Fibroblast of the aortic adventitia (primary cell): ENCODE measurements around the gene GPC5. TPM values are rescaled to one million over a fixed set of nuclear protein-coding genes. Genes with fewer than 3 reads are reported as not detected.

Source experiments
- DNase-seq: peaks from one replicate; pipeline ENCODE4 v3.0.0-alpha.2; 2010; ENCODE audit warnings: low read depth
- H3K4me3 ChIP-seq: 2 replicates; pipeline ENCODE4 v1.5.1; 2011; ENCODE audit warnings: low read depth, mild to moderate bottlenecking, control low read depth, low read length, moderate library complexity
- CTCF ChIP-seq: IDR thresholded peaks from 2 replicates; pipeline ENCODE4 v1.5.1; 2011; ENCODE audit warnings: mild to moderate bottlenecking, low read length, control low read depth, inconsistent platforms; ENCODE audit not compliant: insufficient read depth
- total RNA-seq: library from RNA; depleted of rRNA; stranded (reverse); fragments of >200 nt; gene quantifications from 2 replicates; pipeline ENCODE4 v1.2.3, GENCODE V29; 2012; ENCODE audit warnings: low replicate concordance

GPC5 gene
- total RNA-seq, 1 donor, result 0.18 TPM

- no peak for TF ChIP-seq CTCF
- DNase-seq, result no peak
- H3K4me3 ChIP-seq, result no peak overlapping the region
These were observed 956.2 kb downstream of the GPC5 start for GRCh38 chr13:92354583-92354982.

- H3K4me3 ChIP-seq, result no peak overlapping the region
- peak; percentile 38 for DNase-seq
- peak; percentile 55 for TF ChIP-seq CTCF
These were observed 956.8 kb downstream of the GPC5 start for GRCh38 chr13:92355213-92355612.

GRCh38 chr13:92362717-92363116, 964.3 kb downstream of the GPC5 start:
- peak; percentile 7 for DNase-seq
- no peak for TF ChIP-seq CTCF
- no peak overlapping the region for H3K4me3 ChIP-seq

GRCh38 chr13:92365904-92366303, 967.5 kb downstream of the GPC5 start:
- no peak for TF ChIP-seq CTCF

GRCh38 chr13:92377396-92377795, 979.0 kb downstream of the GPC5 start:
- no peak for TF ChIP-seq CTCF
- H3K4me3 ChIP-seq, result no peak overlapping the region
- DNase-seq, result no peak

More at GRCh38 chr13:92365904-92366303, 967.5 kb downstream of the GPC5 start:
- no peak overlapping the region for H3K4me3 ChIP-seq
- no peak for DNase-seq

GRCh38 chr13:92379371-92379770, 981.0 kb downstream of the GPC5 start:
- no peak overlapping the region for H3K4me3 ChIP-seq
- DNase-seq, result no peak
- no peak for TF ChIP-seq CTCF

GRCh38 chr13:92384410-92384809, 986.0 kb downstream of the GPC5 start:
- no peak for DNase-seq
- no peak for TF ChIP-seq CTCF
- H3K4me3 ChIP-seq, result no peak overlapping the region
